Lung (tissue), 12 donors: ENCODE results near the gene ADAMTSL2. TPM values are rescaled to one million over a fixed set of nuclear protein-coding genes. Genes with fewer than 3 reads are reported as not detected.

Source experiments
- ATAC-seq: fragments of 200-7000 bp; cut with Tn5 transposase; one replicate; pipeline ENCODE4 v1.9.1; 2020; ENCODE audit warnings: moderate number of reproducible peaks; ENCODE audit not compliant: insufficient read depth, low FRiP score
- DNase-seq, 3 donors: peaks; one replicate each; pipeline ENCODE4 v3.0.0-alpha.2; 2013 to 2017
- H3K27ac ChIP-seq, 2 donors: one replicate each; pipeline ENCODE4 v1.5.1; 2013; ENCODE audit warnings: mild to moderate bottlenecking in 2 of 2, moderate library complexity in 2 of 2, control low read depth in 1 of 2, inconsistent platforms in 1 of 2, low read depth in 1 of 2, low read length in 1 of 2
- H3K27me3 ChIP-seq, 3 donors: one replicate each; pipeline ENCODE4 v1.5.1; 2013; ENCODE audit warnings: low read length in 2 of 3; ENCODE audit not compliant: control insufficient read depth in 3 of 3, insufficient read depth in 3 of 3
- H3K36me3 ChIP-seq, 4 donors: one replicate each; pipeline ENCODE4 v1.5.1; 2013; ENCODE audit warnings: low read length in 4 of 4, mild to moderate bottlenecking in 1 of 4, moderate library complexity in 1 of 4; ENCODE audit not compliant: control insufficient read depth in 4 of 4, insufficient read depth in 4 of 4
- H3K4me1 ChIP-seq, 5 donors: one replicate each; pipeline ENCODE4 v1.5.1; 2013; ENCODE audit warnings: low read length in 5 of 5, mild to moderate bottlenecking in 2 of 5, moderate library complexity in 1 of 5; ENCODE audit not compliant: control insufficient read depth in 5 of 5, insufficient read depth in 5 of 5
- H3K4me3 ChIP-seq: one replicate; pipeline ENCODE4 v1.5.1; 2013; ENCODE audit warnings: mild to moderate bottlenecking, control low read depth, moderate library complexity
- H3K9ac ChIP-seq, 2 donors: one replicate each; pipeline ENCODE4 v1.5.1; 2013; ENCODE audit warnings: low read length in 2 of 2, control low read depth in 1 of 2; ENCODE audit not compliant: insufficient read depth in 1 of 2
- H3K9me3 ChIP-seq, 4 donors: one replicate each; pipeline ENCODE4 v1.5.1; 2013; ENCODE audit warnings: low read length in 3 of 4, mild to moderate bottlenecking in 1 of 4, moderate library complexity in 1 of 4; ENCODE audit not compliant: control insufficient read depth in 4 of 4, insufficient read depth in 3 of 4
- WGBS, 2 donors: extraction: QIAGEN DNeasy Blood & Tissue Kit; methylation state at CpG; one replicate each; pipeline ENCODE4 v1.1.7; 2013; 5-methylcytosine and 5-hydroxymethylcytosine counted together
- polyA plus RNA-seq, 2 donors: library from polyadenylated mRNA; stranded (reverse); fragments of 200-250 nt; gene quantifications; one replicate each; pipeline ENCODE4 v1.2.1, GENCODE V29; 2013
- total RNA-seq, 2 donors: library from RNA; depleted of rRNA in 1 of 2; stranded (reverse); fragments of >200 nt in 1 of 2; gene quantifications; one replicate each; pipeline ENCODE4 v1.2.1, GENCODE V29; 2014 to 2021
- TF ChIP-seq, protein P1 (sequence below): IDR thresholded peaks from 2 replicates; pipeline ENCODE4 v1.5.1; 2012; ENCODE audit warnings: mild to moderate bottlenecking; ENCODE audit errors: control extremely low read depth, extremely low read depth
- donor health status: control.
- donor health status: control.
- donor health status: Bipolar disorder and iron deficiency.
- donor health status: healthy.
- donor health status: DM: yes; HTN: yes; CAD: no.

ADAMTSL2 gene
- total and polyA plus RNA-seq, 4 donors, result 6.4 to 20.6 (median 10.1) TPM

- no peaks in the 10 kb centered on the region for H3K36me3 ChIP-seq
- H3K9me3 ChIP-seq, result peaks cover 0 to 2% (median 0%) of the 10 kb centered on the region in 4 donors
- peaks cover 5 to 13% (median 9%) of the 10 kb centered on the region in 3 donors for H3K27me3 ChIP-seq
- H3K9ac ChIP-seq, result no peak overlapping the region
- ATAC-seq, result no peak
- no peak overlapping the region for H3K27ac ChIP-seq
- DNase-seq, result no peak
- TF ChIP-seq, protein P1, sequence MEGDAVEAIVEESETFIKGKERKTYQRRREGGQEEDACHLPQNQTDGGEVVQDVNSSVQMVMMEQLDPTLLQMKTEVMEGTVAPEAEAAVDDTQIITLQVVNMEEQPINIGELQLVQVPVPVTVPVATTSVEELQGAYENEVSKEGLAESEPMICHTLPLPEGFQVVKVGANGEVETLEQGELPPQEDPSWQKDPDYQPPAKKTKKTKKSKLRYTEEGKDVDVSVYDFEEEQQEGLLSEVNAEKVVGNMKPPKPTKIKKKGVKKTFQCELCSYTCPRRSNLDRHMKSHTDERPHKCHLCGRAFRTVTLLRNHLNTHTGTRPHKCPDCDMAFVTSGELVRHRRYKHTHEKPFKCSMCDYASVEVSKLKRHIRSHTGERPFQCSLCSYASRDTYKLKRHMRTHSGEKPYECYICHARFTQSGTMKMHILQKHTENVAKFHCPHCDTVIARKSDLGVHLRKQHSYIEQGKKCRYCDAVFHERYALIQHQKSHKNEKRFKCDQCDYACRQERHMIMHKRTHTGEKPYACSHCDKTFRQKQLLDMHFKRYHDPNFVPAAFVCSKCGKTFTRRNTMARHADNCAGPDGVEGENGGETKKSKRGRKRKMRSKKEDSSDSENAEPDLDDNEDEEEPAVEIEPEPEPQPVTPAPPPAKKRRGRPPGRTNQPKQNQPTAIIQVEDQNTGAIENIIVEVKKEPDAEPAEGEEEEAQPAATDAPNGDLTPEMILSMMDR, result no peak
- peaks cover 0 to 24% (median 3%) of the 10 kb centered on the region in 5 donors for H3K4me1 ChIP-seq
- 57 to 58% methylated on average over 7 of the region's 7 CpGs for WGBS, 2 donors
- no peak overlapping the region for H3K4me3 ChIP-seq
These were observed 72.9 kb downstream of the ADAMTSL2 start for GRCh38 chr9:133607381-133607780.

- H3K36me3 ChIP-seq, result no peaks in the 10 kb centered on the region
- no peak for DNase-seq
- H3K27ac ChIP-seq, result no peak overlapping the region
- TF ChIP-seq, protein P1, result no peak
- peaks cover 0 to 18% (median 3%) of the 10 kb centered on the region in 5 donors for H3K4me1 ChIP-seq
- peaks cover 5 to 16% (median 9%) of the 10 kb centered on the region in 3 donors for H3K27me3 ChIP-seq
- 79 to 89% methylated on average over 8 of the region's 8 CpGs for WGBS, 2 donors
- H3K9me3 ChIP-seq, result peaks cover 0 to 2% (median 0%) of the 10 kb centered on the region in 4 donors
- H3K4me3 ChIP-seq, result no peak overlapping the region
- no peak overlapping the region for H3K9ac ChIP-seq
- ATAC-seq, result no peak
These were observed 73.5 kb downstream of the ADAMTSL2 start for GRCh38 chr9:133607976-133608375.

DNA sequence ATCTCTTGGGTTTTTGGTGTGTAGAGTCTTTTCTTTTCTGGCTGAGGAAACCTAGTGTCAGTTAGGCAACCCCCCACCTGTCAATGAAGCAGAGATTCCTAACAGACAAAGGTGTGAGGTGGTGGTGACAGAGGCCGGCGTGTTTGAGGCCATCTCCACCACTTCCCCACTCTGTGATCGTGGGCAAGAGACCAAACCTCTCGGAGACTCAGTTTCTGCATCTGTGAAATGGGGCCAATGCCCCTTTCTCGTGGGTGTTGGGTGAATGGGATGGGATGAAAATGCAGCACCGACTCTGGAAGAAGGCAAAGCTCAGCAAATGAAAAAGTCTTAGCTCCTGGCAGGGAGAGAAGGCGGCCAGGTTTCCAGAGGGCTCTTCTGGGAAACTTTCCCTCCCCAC, 73.9 kb downstream of the ADAMTSL2 start:
- Histone ChIP-seq H3K4me1 (peaks cover 0 to 17% (median 3%) of the 10 kb centered on the region in 5 donors), H3K9me3 (peaks cover 0 to 2% (median 0%) of the 10 kb centered on the region in 4 donors), H3K4me3 (no peak overlapping the region), H3K9ac (no peak overlapping the region), H3K27ac (no peak overlapping the region), H3K36me3 (no peaks in the 10 kb centered on the region), H3K27me3 (peaks cover 5 to 16% (median 9%) of the 10 kb centered on the region in 3 donors)
- no peak for DNase-seq
- 76 to 86% methylated on average over 7 of the region's 7 CpGs for WGBS, 2 donors
- no peak for ATAC-seq
- TF ChIP-seq, protein P1, result no peak

DNA sequence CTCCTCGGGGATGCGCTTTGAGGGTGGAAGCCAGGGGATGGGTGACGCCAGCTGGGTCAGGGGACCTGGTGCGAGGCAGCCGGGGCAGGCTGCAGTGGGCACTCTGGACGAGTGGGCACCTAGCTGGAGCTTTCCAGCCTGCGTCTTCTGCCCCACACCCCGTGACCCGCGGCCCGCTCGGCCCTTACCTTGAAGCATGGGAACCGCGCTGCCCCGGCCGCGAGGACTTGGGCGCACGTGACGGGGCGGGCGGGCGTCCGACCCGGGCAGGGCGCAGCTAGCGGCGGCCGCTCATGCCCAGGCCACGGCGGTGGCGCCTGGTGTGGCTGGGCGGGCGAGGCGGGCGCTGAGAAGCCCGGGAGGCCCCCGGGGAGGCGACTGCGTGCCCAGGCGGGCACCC, 74.4 kb downstream of the ADAMTSL2 start:
- H3K9me3 ChIP-seq, result peaks cover 0 to 2% (median 0%) of the 10 kb centered on the region in 4 donors
- H3K4me1 ChIP-seq, result peaks cover 0 to 17% (median 3%) of the 10 kb centered on the region in 5 donors
- H3K27me3 ChIP-seq, result peaks cover 5 to 17% (median 9%) of the 10 kb centered on the region in 3 donors
- no peak overlapping the region for H3K4me3 ChIP-seq
- TF ChIP-seq, protein P1, result no peak
- H3K36me3 ChIP-seq, result no peaks in the 10 kb centered on the region
- WGBS, 2 donors, result 13 to 14% methylated on average over 37 to 41 of the region's 41 CpGs
- no peak for DNase-seq
- no peak overlapping the region for H3K27ac ChIP-seq
- no peak overlapping the region for H3K9ac ChIP-seq
- ATAC-seq, result no peak
